A549 treated with Mapracorat at 1 μM for 4 hours (cell line): ENCODE results near the gene COCH. TPM values are rescaled to one million over a fixed set of nuclear protein-coding genes. Genes with fewer than 3 reads are reported as not detected.

Experiments
- total RNA-seq: library from RNA; stranded (reverse); fragments of 200-300 nt; extraction: Qiagen RNA extraction; gene quantifications from 5 replicates; pipeline ENCODE4 v1.2.3, GENCODE V29; 2022

The COCH gene
- total RNA-seq = 22.0 to 28.1 TPM (median 24.9 TPM) in 5 replicates

DNA sequence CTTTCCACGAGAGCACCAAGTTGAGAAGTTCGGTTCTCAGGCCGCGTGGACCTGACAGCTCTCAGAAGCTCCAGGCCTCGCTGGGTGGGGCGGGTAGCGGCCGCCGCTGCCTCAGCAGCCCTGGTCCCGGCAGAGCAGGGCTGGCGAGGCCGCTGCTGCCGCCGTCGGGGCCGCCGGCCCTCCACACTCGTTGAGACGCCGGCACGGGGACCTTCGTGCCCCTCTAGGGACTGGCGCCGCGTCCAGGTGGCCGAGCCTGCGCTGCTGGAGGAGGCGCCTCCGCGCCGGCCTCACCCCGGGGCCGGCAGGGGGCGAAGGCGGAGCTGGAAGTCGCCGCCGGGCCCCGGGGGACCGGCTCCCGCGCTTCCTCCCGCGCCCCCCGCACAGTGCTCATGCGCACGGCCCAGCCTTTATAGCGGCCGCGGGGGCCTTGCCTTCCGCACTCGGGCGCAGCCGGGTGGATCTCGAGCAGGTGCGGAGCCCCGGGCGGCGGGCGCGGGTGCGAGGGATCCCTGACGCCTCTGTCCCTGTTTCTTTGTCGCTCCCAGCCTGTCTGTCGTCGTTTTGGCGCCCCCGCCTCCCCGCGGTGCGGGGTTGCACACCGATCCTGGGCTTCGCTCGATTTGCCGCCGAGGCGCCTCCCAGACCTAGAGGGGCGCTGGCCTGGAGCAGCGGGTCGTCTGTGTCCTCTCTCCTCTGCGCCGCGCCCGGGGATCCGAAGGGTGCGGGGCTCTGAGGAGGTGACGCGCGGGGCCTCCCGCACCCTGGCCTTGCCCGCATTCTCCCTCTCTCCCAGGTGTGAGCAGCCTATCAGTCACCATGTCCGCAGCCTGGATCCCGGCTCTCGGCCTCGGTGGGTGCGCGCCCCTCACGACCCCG is at the start of gene COCH:
Gene COCH (plus strand): TSS at position 440 of the 879 bp plus-strand sequence. CDS start 380 bp downstream, at position 820.

Other genes starting within 250 kb of the COCH start
- 7.8 to 11.5 TPM (median 10.3 TPM) in 5 replicates for gene AP4S1, start 151.1 kb downstream of the COCH start, total RNA-seq
- 11.9 to 16.7 TPM (median 15.5 TPM) in 5 replicates for gene STRN3, start 151.8 kb downstream of the COCH start, total RNA-seq